IPS-NIHi7 (cell line): Measurements from ENCODE around the gene ZNF768.
"Not testable (repeated sequence)": the region's sequence is repeated elsewhere in the genome, so short reads cannot be mapped to it uniquely, and the experiment has no call there.

Experiments
- DNase-seq: peaks from one replicate; pipeline ENCODE4 v3.0.0; 2012; ENCODE audit warnings: mixed read lengths; ENCODE audit errors: extremely low spot score

ZNF768 gene

DNA sequence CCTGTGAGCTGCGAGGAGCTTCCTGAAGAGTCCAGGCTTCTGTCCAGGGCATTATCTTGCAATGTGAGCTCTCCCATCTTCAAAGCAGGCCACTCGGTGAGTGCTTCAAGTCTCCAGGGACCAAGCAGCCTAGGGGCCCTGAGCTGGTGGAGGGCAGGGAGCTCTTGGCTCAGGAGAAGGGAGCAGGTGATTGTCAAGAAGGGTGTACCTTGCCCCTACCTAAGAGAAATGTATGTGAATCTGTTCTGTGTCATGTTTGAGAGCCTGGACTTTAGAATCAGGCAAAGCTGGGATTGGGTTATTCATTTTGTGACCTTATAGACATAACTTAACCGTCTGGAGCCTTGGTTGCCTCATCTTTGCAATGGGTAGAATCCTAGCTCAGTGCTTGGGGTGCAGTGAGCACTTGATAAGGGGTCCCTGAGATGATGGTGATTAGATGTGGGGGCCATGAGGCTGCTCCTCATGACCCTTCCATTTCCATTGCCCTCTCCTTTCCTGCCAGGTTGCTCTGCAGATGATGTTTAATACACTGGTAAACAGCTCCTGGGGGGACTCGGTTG, 15.9 kb downstream of the ZNF768 start:
- DNase-seq: no peak

GRCh38 chr16:30509081-30509765, 17.1 kb downstream of the ZNF768 start:
- DNase-seq: no peak

DNA sequence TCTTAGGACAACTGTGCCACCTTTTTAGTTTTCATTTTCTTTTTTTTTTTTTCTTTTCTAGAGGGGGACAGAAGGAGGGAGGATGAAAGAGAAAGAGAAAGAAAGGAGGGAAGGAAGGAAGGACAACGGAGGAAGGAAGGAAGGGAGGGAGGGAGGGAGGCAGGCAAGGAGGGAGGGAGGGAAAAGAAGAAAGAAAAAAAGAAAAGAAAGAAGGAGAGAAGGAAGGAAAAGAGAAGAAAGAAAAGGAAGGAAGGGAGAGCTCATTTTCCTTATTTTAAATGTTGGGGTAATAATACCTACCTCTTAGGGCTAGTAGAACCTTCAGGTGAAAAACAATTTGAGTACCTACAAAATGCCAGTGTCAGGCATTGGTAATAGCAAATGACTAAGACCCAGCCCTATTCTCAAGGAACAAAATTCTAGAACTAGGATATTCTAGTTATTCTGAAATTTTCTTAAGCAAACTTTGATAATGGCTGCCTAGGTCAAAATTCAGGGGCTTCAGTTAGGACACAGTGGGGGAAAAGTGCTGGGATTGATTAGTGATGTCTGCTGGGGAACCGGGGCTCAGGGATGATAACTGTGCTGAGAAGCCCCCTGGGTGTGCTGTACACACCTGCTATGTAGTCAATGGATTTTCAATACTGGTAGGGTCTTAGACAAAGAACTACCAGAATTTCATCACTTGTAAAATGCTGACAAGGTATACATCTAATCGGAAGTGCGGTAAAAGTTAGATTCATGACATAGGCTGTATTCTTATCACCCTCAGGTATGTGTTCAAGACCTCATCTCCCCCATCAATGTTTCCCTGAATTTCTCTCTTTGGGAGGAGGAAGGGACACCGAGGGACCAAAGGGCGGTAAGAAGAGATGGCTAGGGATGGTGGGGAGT, 22.7 kb downstream of the ZNF768 start:
- no peak for DNase-seq

DNA sequence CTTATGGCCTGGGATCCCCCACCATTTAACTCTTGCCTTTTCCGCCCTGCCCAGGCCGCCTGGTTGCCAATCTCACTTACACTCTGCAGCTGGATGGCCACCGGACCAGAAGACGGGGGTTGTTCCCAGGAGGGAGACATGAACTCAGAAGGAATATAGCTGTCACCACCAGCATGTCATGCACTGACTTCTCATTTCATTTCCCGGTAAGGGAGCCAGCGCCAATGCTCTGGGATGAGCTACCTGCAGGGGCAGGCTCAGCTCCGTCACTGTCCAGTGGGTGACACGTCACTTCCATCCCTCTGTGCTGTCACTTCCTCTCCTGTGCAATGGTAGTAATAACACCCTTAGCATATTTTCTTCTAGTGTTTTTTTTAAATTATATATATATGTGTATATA, 27.1 kb downstream of the ZNF768 start:
- DNase-seq: no peak

DNA sequence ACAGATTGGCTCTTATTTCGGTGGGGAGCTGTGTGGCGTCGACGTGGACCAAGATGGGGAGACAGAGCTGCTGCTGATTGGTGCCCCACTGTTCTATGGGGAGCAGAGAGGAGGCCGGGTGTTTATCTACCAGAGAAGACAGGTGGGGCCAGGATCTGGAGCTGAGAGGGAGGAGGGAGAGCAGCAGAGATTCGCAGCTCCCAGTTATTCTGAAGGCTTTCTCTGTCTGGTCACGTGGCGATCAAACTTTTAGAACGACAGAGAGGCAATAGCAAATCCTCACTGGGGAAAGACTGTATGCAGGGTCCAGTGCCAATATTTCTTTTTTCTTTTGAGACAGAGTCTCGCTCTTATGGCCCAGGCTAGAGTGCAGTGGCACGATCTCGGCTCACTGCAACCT, 31.7 kb downstream of the ZNF768 start:
- DNase-seq: no peak

GRCh38 chr16:30493941-30494488, 32.4 kb downstream of the ZNF768 start:
- DNase-seq: no peak

- DNase-seq: no peak
These were observed 34.5 kb downstream of the ZNF768 start for GRCh38 chr16:30491744-30492308.

DNA sequence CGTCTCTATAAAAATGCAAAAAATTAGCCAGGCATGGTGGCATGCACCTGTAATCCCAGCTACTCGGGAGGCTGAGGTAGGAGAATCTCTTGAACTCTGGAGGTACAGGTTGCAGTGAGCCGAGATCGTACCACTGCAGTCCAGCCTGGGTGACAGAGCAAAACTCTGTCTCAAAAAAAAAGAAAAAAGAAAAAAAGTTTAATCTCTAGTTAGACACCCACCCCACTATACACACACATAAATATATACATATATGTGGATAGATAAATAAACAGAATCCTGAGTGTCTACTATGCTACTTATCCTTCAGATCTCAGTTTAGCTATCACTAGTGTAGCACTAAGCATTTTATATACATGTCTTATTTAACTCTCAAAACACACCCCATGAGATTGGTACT, 35.1 kb downstream of the ZNF768 start:
- no peak for DNase-seq

GRCh38 chr16:30490210-30490609, 36.2 kb downstream of the ZNF768 start:
- no peak for DNase-seq

GRCh38 chr16:30488764-30489605, 37.4 kb downstream of the ZNF768 start:
- DNase-seq: peak; percentile 66

GRCh38 chr16:30485818-30486436, 40.4 kb downstream of the ZNF768 start:
- no peak for DNase-seq

DNA sequence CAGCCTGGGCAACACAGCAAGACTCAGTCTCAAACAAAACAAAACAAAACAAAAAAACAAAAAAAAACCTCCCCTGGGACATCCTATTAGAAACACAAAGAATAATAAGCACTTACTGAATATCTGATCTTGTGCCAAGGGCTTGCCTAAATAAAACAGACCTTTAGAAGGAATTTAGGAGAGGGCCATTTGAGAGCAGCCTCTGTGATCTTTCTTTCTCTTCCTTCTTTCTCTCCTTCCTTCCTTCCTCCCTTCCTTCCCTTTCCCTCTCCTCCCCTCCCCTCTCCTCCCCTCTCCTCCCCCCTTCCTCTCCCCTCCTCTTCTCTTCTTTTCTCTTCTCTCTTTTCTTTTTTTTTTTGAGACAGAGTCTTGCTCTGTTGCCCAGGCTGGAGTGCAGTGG, 41.5 kb downstream of the ZNF768 start:
- DNase-seq: no peak

GRCh38 chr16:30482366-30482765, 44.0 kb downstream of the ZNF768 start:
- no peak for DNase-seq

DNA sequence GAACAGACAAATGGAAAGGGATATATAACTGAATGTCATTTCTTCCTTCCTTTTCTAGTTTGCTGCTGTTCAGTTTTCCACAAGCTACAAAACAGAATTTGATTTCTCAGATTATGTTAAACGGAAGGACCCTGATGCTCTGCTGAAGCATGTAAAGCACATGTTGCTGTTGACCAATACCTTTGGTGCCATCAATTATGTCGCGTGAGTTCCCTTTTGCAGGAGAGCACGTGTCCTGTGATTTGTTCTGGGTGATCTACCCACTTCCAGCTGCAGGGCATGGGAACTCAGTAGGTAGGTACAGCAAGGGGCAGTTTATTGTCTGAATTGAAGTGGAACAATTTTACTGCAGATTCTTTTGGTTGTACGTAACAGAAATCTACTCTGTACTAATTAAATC, 45.0 kb downstream of the ZNF768 start:
- no peak for DNase-seq

DNA sequence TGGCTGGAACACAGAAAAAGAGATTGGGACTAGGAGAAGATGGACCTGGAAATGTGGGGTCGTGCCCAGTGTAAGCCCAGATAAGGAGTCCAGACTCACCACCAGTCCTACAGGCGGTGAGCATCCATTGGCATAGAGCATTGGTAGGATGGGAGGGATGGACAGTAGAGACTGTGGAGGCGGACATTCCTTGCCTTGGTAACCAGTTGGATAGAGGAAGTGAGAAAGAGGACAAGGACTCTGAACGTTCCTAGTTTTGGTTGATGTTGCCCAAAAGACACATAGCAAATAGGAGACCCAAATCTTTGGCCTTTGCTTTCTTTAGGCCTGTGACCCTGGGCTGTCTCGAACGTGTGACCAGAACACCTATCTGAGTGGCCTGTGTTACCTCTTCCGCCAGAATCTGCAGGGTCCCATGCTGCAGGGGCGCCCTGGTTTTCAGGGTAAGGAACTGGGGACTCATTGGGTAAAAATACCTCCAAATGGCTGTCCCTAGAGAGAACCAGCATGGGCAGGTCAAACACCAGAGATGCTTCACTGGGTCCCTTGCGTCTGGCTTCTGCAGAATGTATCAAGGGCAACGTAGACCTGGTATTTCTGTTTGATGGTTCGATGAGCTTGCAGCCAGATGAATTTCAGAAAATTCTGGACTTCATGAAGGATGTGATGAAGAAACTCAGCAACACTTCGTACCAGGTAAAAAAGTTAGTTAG, 47.4 kb downstream of the ZNF768 start:
- no peak for DNase-seq

- not testable (repeated sequence) for DNase-seq
These were observed 48.6 kb downstream of the ZNF768 start for GRCh38 chr16:30477773-30478172.

- no peak for DNase-seq
These were observed 49.4 kb downstream of the ZNF768 start for GRCh38 chr16:30476991-30477390.

DNA sequence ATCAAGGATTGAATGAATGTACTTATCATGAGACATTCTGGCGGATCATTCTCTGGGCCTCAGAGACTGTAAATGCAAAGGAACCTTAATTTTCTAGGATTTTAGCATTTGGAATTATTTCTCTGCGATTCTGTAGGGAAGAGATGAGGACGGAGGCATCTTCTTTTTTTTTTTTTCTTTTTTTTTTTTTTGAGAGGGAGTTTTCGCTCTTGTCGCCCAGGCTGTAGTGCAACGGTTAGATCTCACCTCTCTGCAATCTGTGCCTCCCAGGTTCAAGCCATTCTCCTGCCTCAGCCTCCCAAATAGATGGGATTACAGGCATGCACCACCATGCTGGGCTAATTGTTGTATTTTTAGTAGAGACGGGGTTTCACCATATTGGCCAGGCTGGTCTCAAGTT, 51.7 kb downstream of the ZNF768 start:
- DNase-seq: no peak

DNA sequence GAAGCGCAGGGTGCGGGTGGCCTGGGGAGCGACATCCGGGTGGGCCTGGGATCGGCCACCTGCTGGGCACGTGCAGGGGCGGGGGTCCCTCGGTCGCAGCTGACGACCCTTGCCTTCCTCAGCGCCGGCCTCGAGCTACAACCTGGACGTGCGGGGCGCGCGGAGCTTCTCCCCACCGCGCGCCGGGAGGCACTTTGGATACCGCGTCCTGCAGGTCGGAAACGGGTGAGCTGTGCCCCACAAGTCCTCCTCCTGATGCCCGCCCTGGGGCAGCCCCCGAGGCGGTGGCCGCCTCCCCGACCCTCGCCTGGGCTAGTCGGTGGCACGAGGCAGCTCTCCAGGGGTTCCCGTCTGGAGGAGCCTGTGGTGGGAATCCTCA, 52.3 kb downstream of the ZNF768 start:
- no peak for DNase-seq
